Endothelial cell of umbilical vein (primary cell): ENCODE measurements around the gene HSF2BP. TPM values are rescaled to one million over a fixed set of nuclear protein-coding genes. Genes with fewer than 3 reads are reported as not detected.

ENCODE experiments used
- BruUV-seq: library from RNA; stranded (reverse); fragments of 400-500 nt; replicated peaks from 2 replicates; lab custom pipeline; 2021; lab: Mats Ljungman, UMichigan
- CTCF ChIA-PET: fragments of 300-600, 350-600 bp; sonication (Branson Sonifier 250); formaldehyde crosslinking; loops from one replicate; lab custom pipeline; 2021; ENCODE audit warnings: antibody characterized with exemption, inconsistent platforms; lab: Charles Lee
- POLR2A ChIA-PET: fragments of 300-600, 350-600 bp; sonication (Branson Sonifier 250); formaldehyde crosslinking; loops from one replicate; lab custom pipeline; 2021; ENCODE audit warnings: antibody characterized with exemption, inconsistent platforms; lab: Charles Lee
- DNase-seq: peaks from one replicate; pipeline ENCODE4 v3.0.0-alpha.2; 2011; ENCODE audit warnings: low read depth, low spot score
- FAIRE-seq: peaks from 2 replicates; lab custom pipeline; 2011; peaks lifted over from hg19 to GRCh38; lab: Jason Lieb, UNC
- H2AFZ ChIP-seq: 2 replicates; pipeline ENCODE4 v1.6.0; 2012; ENCODE audit warnings: low read depth, low read length, control low read depth, inconsistent platforms
- H3K27ac ChIP-seq: 2 replicates; pipeline ENCODE4 v1.5.1; 2011; ENCODE audit warnings: low read depth, mild to moderate bottlenecking, control low read depth, low read length, moderate library complexity; ENCODE audit not compliant: insufficient read depth
- H3K27me3 ChIP-seq, 2 experiments: 2 replicates each; pipeline versions ENCODE4 v1.6.0 to v1.6.1; 2011; ENCODE audit warnings: low read length in 2 of 2, mixed read lengths in 1 of 2; ENCODE audit not compliant: control insufficient read depth in 2 of 2, insufficient read depth in 2 of 2
- H3K36me3 ChIP-seq, 2 experiments: 2 replicates in 1 of 2; 3 replicates in 1 of 2; pipeline ENCODE4 v1.5.1; 2011; ENCODE audit warnings: low read length in 2 of 2, mild to moderate bottlenecking in 1 of 2, moderate library complexity in 1 of 2; ENCODE audit not compliant: control insufficient read depth in 2 of 2, insufficient read depth in 2 of 2; ENCODE audit errors: extremely low read depth in 1 of 2
- H3K4me1 ChIP-seq: 3 replicates; pipeline ENCODE4 v1.5.1; 2011; ENCODE audit warnings: mild to moderate bottlenecking, low read length; ENCODE audit not compliant: control insufficient read depth, insufficient read depth; ENCODE audit errors: extremely low read depth
- H3K4me2 ChIP-seq: 2 replicates; pipeline ENCODE4 v1.6.1; 2011; ENCODE audit warnings: low read length, control low read depth, mixed read lengths; ENCODE audit not compliant: insufficient read depth
- H3K4me3 ChIP-seq, 3 experiments: fragments of 200-600 bp in 1 of 3; sonication (generic), shearing (Covaris generic) in 1 of 3; replicated peaks in 1 of 3; 2 replicates each; pipeline ENCODE4 v1.5.1; 2011 to 2016; ENCODE audit warnings: control low read depth in 3 of 3, low read length in 3 of 3, mild to moderate bottlenecking in 2 of 3, inconsistent platforms in 1 of 3, low read depth in 1 of 3, moderate library complexity in 1 of 3; ENCODE audit not compliant: insufficient read depth in 1 of 3
- H3K79me2 ChIP-seq: 2 replicates; pipeline ENCODE4 v1.6.0; 2012; ENCODE audit warnings: low read length, inconsistent platforms; ENCODE audit not compliant: control insufficient read depth, insufficient read depth
- H3K9ac ChIP-seq: replicated peaks from 2 replicates; pipeline ENCODE3; 2011; ENCODE audit warnings: low read length, control low read depth; ENCODE audit not compliant: insufficient read depth; ENCODE audit errors: extremely low read depth
- H3K9me1 ChIP-seq: replicated peaks from 3 replicates; pipeline ENCODE4 v1.6.0; 2011; ENCODE audit warnings: mild to moderate bottlenecking, low read length; ENCODE audit not compliant: control insufficient read depth, insufficient read depth; ENCODE audit errors: extremely low read depth
- H3K9me3 ChIP-seq: replicated peaks from 2 replicates; pipeline ENCODE4 v1.5.1; 2012; ENCODE audit warnings: low read length, inconsistent platforms; ENCODE audit not compliant: control insufficient read depth, insufficient read depth
- H4K20me1 ChIP-seq: replicated peaks from 2 replicates; pipeline ENCODE3; 2011; ENCODE audit warnings: mild to moderate bottlenecking, low read length; ENCODE audit not compliant: control insufficient read depth, insufficient read depth; ENCODE audit errors: extremely low read depth
- EZH2 ChIP-seq: IDR thresholded peaks from 2 replicates; pipeline ENCODE4 v1.6.1; 2012; ENCODE audit warnings: borderline replicate concordance, low read depth, mild to moderate bottlenecking, moderate library complexity, low read length, inconsistent platforms; ENCODE audit not compliant: severe bottlenecking
- FOS ChIP-seq: IDR thresholded peaks from 2 replicates; pipeline ENCODE4 v1.6.1; 2011; ENCODE audit warnings: mild to moderate bottlenecking, low read length, moderate library complexity, borderline replicate concordance; ENCODE audit not compliant: insufficient read depth
- GATA2 ChIP-seq: IDR thresholded peaks from 2 replicates; pipeline ENCODE4 v1.7.0; 2011; ENCODE audit warnings: low read depth, mild to moderate bottlenecking, moderate library complexity, mixed read lengths, low read length; ENCODE audit not compliant: insufficient read length, insufficient read depth
- JUN ChIP-seq: IDR thresholded peaks from 2 replicates; pipeline ENCODE4 v1.6.1; 2011; ENCODE audit warnings: borderline replicate concordance, low read depth; ENCODE audit not compliant: insufficient read length, insufficient read depth
- MYC ChIP-seq: IDR thresholded peaks from one replicate; pipeline ENCODE4 v1.6.1; 2011; ENCODE audit warnings: mild to moderate bottlenecking, low read depth, low read length
- POLR2A ChIP-seq: IDR thresholded peaks from 2 replicates; pipeline ENCODE4 v1.6.1; 2012; ENCODE audit warnings: low read depth, mild to moderate bottlenecking, control low read depth, low read length
- POLR2AphosphoS5 ChIP-seq: IDR thresholded peaks from 2 replicates; pipeline ENCODE4 v1.6.1; 2012; ENCODE audit warnings: low read depth, mild to moderate bottlenecking, control low read depth, low read length, moderate library complexity; ENCODE audit not compliant: insufficient read depth
- dilution Hi-C: fragments of 300-500 bp; cut with MboI; formaldehyde crosslinking; loops from one replicate; pipeline ENCODE4 v1.15.0; 2019; ENCODE audit warnings: low sequenced_read_pairs; ENCODE audit not compliant: extremely low pct_ligation_motif_present
- intact Hi-C: fragments of 100-400 bp; cut with micrococcal nuclease; formaldehyde crosslinking; loops from one replicate; pipeline ENCODE4 v1.10.0; 2022
- polyA plus RNA-seq, 4 experiments: library from polyadenylated mRNA; depleted of rRNA in 3 of 4; stranded (reverse) in 3 of 4; unstranded in 1 of 4; fragments of >200 nt; gene quantifications; 2 replicates each; pipeline versions ENCODE4 v1.2.1 to v1.2.3, GENCODE V29; 2011 to 2012; ENCODE audit warnings: missing spikeins in 1 of 4
- total RNA-seq: library from RNA; stranded (reverse); gene quantifications from 2 replicates; pipeline ENCODE4 v1.2.3, GENCODE V29; 2021
- TF ChIP-seq, protein P1 (sequence below): IDR thresholded peaks from 2 replicates; pipeline ENCODE4 v1.6.1; 2011; ENCODE audit not compliant: insufficient read depth, insufficient read length
- TF ChIP-seq, protein P2 (sequence below), 2 donors: IDR thresholded peaks; 1 replicate in 1 of 2; 2 replicates in 1 of 2; pipeline ENCODE4 v1.5.1; 2011; ENCODE audit warnings: low read length in 2 of 2, mild to moderate bottlenecking in 2 of 2, moderate library complexity in 2 of 2, control low read depth in 1 of 2, inconsistent platforms in 1 of 2, low read depth in 1 of 2; ENCODE audit not compliant: insufficient read depth in 1 of 2; ENCODE audit errors: extremely low read depth in 1 of 2

HSF2BP gene
- total and polyA plus RNA-seq, 2 donors (not counting 3 experiments of a cell fraction or from before 2014, with no cell fraction given), result 0.41 to 0.55 TPM

DNA sequence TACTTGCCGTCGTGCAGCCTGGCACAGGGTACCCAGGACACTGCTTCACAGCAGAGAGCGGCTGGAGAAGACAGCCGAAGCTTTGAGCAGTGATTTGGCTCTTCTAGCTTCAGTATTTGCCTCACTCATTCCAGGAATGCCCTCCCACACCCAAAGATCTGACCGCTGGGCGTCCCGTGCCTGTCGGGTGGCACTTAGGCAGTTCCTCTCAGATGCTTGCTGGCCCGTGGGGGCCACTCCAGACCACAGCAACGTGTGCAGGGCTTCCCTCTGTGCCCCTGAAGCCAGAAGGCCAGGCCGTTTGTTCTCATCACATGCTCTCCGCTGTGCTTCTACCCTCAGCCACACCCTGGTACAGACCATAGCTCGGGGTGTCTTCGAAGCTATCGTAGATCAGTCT is 17.1 kb upstream of the HSF2BP start:
- BruUV-seq, result no TSS peak
- FAIRE-seq (no peak), DNase-seq (no peak)
- ChIA-PET CTCF (no interaction called here), POLR2A (no interaction called here)
- H3K4me3 ChIP-seq, result no peak overlapping the region
- intact Hi-C loops, result no loop called here
- H4K20me1 ChIP-seq, result no peaks in the 10 kb centered on the region
- no peak overlapping the region for H3K4me2 ChIP-seq
- dilution Hi-C loops, result no loop called here
- peaks cover 15 to 17% of the 10 kb centered on the region in 2 experiments for H3K36me3 ChIP-seq
- no peak overlapping the region for H2AFZ ChIP-seq
- no peaks in the 10 kb centered on the region for H3K27me3 ChIP-seq
- TF ChIP-seq GATA2 (no peak), POLR2AphosphoS5 (no peak), MYC (no peak), POLR2A (no peak), JUN (no peak), EZH2 (no peak), FOS (no peak)
- TF ChIP-seq, protein P1, sequence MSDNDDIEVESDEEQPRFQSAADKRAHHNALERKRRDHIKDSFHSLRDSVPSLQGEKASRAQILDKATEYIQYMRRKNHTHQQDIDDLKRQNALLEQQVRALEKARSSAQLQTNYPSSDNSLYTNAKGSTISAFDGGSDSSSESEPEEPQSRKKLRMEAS, result no peak
- TF ChIP-seq, protein P2, sequence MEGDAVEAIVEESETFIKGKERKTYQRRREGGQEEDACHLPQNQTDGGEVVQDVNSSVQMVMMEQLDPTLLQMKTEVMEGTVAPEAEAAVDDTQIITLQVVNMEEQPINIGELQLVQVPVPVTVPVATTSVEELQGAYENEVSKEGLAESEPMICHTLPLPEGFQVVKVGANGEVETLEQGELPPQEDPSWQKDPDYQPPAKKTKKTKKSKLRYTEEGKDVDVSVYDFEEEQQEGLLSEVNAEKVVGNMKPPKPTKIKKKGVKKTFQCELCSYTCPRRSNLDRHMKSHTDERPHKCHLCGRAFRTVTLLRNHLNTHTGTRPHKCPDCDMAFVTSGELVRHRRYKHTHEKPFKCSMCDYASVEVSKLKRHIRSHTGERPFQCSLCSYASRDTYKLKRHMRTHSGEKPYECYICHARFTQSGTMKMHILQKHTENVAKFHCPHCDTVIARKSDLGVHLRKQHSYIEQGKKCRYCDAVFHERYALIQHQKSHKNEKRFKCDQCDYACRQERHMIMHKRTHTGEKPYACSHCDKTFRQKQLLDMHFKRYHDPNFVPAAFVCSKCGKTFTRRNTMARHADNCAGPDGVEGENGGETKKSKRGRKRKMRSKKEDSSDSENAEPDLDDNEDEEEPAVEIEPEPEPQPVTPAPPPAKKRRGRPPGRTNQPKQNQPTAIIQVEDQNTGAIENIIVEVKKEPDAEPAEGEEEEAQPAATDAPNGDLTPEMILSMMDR (IDR thresholded peaks at IDR 0.05; ENCODE audit: extremely low read depth in 1 of 2, insufficient read depth in 1 of 2, low read depth in 1 of 2, low read length in 2 of 2), result no peak
- H3K79me2 ChIP-seq, result peaks cover 11% of the 10 kb centered on the region
- no peak overlapping the region for H3K27ac ChIP-seq
- H3K9ac ChIP-seq, result no peak overlapping the region
- no peaks in the 10 kb centered on the region for H3K9me3 ChIP-seq
- no peaks in the 10 kb centered on the region for H3K4me1 ChIP-seq
- no peaks in the 10 kb centered on the region for H3K9me1 ChIP-seq
